SW 1271 (cell line): Measurements from ENCODE around the gene KIAA0753.

Source experiments
- DNase-seq, 2 experiments: peaks; one replicate each; lab custom pipeline; 2025; lab: John Stamatoyannopoulos, UW

Gene KIAA0753

DNA sequence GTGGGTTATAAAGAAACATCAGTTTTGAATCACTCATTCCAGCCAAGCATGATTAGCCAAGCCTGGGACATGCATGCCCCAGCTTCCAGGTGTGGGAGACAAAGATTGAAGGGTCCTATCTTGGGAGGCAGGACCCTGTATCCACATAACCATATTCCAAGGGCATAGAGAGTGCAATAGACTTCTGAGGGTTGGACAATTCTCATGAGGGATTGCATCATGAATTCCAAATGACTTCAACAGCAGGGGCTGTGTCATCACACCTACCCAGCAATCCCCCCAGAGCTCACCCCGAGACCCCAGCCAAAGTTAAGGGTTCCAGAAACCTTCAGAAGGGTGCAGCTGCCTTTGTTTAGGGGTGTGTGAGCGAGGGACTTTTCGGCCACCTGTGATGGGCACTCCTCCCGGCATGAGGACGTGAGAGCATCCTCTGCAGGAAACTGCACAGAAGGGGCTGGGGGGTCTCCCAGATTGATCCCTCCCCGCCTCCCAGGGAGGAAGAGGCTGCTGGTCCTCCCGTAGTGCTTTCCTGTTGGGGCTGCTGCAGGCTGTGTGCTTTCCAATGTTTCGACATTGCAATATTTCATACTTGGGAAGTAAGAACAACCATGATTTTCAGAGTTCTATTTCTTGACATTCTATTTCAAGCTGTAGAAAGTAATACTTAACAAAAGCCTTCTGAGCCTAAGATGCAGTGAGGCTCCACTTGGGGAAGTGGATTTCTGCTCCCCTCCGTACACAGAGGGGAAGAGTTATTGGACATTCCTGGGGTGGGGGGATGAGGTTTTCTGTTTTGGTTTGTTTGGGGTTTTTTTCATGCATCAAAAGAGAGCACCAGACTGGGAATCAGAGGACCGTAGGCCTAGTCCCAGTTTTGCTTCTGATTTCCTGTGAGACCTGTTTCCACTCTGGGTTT, 70.9 kb downstream of the KIAA0753 start:
- no peak for DNase-seq

- no peak for DNase-seq
Measured at GRCh38 chr17:6568184-6568758, 72.2 kb downstream of the KIAA0753 start.

- DNase-seq: no peak
Measured at GRCh38 chr17:6567528-6568183, 72.9 kb downstream of the KIAA0753 start.

GRCh38 chr17:6561446-6561845, 79.1 kb downstream of the KIAA0753 start:
- no peak for DNase-seq

DNA sequence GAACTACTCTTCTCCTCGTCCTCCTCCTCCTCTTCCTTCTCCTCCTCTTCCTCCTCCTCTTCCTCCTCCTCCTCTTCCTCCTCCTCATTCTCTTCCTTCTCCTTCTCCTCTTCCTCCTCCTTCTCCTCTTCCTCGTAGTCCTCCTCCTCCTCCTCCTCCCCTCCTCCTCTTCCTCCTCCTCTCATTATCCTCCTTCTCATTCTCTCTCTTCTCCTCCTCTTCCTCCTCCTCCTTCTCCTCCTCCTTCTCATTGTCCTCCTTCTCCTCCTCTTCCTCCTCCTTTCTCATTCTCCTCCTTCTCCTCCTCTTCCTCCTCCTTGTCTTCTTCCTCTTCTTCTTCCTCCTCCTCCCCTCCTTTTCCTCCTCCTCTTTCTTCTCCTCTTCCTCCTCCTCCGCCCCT, 80.0 kb downstream of the KIAA0753 start:
- no peak for DNase-seq

- DNase-seq: no peak
Measured at GRCh38 chr17:6559753-6560215, 80.7 kb downstream of the KIAA0753 start.

GRCh38 chr17:6558932-6559752, 81.4 kb downstream of the KIAA0753 start:
- DNase-seq: no peak

- DNase-seq: no peak
Measured at GRCh38 chr17:6558276-6558675, 82.2 kb downstream of the KIAA0753 start.

GRCh38 chr17:6557040-6557438, 83.5 kb downstream of the KIAA0753 start:
- no peak for DNase-seq

DNA sequence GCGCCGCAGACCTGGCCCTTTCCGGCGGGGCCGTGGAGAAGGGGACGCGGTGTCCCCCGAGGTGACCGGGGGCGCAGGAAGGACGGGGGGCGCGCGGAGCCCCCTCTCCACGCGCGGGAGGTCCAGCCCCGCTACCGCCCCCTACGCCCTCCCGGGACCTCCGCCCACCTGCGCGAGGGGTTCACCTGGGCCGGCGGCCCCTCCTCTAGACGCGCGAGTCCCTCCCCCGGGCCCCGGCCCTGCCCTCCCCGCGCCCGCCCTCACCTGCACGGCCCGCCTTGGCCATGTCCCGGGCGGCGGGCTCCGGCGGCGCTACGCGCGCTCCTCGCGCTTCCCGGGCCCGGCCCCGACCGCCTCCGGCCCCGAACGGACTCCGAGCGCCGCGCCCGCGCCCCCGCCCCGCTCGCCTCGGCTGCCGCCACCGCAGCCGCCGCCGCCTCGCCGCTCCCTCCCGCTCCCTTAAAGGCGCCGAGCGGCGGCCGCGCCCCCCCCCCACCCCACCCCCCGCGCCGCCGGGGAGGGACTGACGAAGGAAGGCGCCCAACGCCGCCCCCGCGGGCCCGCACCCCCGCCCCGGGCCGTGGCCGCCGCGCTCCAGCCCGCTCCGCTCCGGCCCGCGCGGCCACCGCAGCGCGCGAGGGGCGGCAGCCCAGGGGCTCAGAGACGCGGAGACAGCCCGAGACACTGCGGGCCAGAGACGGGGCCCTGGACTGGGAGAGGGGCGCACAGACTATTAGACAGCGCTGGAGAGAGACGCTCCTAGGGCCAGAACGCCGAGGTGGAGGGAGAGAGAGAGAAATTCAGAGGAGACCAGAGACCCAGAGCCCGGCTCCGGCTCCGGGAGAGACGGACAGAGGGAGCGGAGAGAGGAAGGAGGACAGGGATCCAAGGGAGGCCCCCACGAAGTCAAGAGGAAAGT, 84.1 kb downstream of the KIAA0753 start, which contains the start of gene PITPNM3:
Gene PITPNM3 (minus strand): TSS at position 435 of the 919 bp plus-strand sequence. CDS start 149 bp downstream, at position 286.
- no peak for DNase-seq

GRCh38 chr17:6555331-6556120, 85.0 kb downstream of the KIAA0753 start:
- DNase-seq: no peak

DNA sequence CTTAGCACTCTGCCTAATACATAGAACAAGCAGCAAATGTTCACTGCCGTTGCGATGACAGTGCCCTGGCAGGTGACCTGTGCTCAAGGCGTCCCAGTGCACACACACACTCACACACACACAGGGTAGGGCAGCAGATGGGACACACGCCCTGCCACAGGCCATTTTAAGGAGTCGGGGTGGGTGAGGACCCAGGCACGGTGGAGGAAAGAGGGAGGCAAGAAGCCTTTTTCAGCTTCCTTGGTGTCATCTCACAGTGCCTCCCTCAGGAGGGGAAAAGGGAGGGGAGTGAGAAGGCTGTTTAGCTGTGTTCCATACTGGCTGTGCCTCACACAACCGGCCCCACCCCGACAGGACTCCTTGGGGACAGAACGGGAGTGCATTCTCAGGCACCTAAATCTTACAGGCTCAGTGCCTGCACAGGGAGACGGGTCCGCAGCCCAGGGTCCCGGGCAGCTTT, 85.6 kb downstream of the KIAA0753 start:
- no peak for DNase-seq

DNA sequence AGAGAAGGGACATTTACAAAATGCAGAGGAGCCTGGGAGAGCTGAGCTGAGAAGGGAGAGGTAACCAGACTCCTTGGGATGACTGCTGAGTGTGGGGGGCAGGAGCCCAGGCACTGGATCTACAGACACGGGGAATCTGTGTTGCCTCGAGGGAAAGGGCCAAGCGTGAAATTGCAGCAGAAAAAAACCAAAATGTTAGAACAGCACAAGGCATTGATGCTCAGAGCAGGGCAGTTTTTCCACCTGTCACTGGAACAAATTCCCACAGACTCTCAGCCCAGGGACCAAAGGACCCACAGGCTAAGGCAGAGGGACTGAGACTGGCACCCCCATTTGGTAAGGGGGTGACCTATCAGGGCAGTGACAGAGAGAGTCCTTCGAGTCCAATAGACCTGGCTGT, 86.2 kb downstream of the KIAA0753 start:
- DNase-seq: no peak

- DNase-seq: no peak
Measured at GRCh38 chr17:6551869-6552531, 88.5 kb downstream of the KIAA0753 start.

GRCh38 chr17:6551356-6551755, 89.2 kb downstream of the KIAA0753 start:
- DNase-seq: no peak

DNA sequence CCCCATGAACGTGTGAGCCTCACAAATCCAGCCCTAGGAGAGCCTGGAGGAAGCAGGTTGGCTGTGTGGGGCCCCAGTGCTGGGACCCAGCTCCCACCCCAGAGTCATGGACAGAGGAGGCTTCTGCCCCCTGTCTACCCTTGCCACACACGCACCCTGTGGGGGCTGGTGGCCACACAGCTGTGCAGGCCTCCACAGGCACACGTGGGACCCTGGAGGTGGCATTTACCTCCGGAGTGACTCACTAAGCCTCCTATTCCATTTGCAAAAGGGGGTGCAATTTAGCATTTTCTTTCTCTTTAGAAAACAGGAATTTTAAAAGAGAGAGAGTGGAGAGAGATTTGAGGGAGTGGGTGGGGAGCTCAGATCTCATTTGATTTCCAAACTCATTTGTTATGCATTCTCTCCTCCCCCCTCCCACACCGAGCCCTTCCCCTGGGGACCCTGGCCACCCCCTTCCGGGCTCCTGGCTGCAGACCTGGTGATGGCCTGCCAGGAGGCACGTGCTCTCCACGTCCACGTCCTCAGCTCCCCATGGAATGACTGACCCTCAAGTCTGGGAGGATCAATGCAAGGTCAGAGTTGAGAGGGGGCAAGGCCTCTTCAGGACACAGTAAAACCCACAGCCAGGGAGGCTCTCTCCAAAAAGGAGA, 91.0 kb downstream of the KIAA0753 start:
- no peak for DNase-seq

DNA sequence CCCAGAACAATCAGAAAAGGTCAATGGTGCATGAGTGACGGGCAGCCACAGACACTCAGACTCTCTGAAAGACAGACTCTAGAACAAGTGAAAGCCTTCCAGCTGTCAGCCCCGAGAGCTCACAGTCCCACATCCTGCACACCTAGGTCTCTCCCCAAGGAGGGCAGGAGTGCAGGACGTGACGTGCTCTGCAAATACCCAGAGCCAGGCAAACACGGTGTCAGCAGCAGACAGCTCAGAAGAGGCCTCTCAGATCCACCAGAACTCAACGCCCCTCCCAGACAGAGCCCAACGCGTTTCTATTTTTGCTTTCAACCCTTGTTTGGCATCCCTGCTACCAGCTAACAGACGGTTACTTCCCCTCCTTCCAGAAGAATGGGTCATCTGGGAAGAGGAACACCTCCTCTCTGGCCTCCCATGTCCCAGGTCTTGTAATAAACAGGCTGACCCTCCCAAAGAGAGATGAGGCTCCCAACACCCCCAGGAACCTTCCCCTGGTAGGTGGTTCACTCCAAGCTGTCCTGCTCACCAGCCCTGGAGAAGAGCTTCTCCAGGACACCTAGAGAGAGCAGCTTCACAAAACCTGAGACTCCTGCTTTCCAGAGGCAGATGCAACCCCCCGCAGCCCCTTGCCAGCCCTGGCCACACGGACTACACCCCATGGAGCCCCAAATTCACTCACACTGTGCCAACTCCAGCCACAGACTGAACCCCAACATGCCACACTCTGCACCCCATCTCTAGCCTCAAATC, 91.8 kb downstream of the KIAA0753 start:
- DNase-seq: no peak

DNA sequence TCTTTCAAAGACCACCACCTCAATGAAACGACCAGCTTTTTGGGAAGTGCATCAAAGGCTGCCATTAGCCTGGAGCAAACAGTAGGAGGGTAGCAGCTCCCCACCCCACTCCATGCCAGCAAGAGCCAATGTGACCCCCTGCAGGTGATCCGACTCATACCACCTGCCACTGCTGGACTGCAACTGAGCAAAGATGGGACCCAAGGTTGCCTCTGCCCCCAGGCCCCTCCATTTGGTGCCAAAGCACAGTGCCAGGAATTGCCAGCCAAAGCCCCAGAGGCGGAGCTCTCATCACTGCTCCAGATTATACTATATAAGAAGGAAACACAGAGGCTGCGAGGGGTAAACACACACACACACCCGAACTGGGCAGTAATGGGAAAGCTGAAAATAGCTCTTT, 92.5 kb downstream of the KIAA0753 start:
- DNase-seq: no peak
